Hematopoietic multipotent progenitor cell (in vitro differentiated cells): Measurements from ENCODE around the gene SULT2B1. TPM values are rescaled to one million over a fixed set of nuclear protein-coding genes. Genes with fewer than 3 reads are reported as not detected.
"Not testable (repeated sequence)": the region's sequence is repeated elsewhere in the genome, so short reads cannot be mapped to it uniquely, and the experiment has no call there.

ENCODE experiments used
- DNase-seq, 3 donors: peaks; one replicate each; pipeline ENCODE4 v3.0.0-alpha.2; 2011 to 2015; ENCODE audit warnings: low read depth in 2 of 3, low spot score in 2 of 3
- total RNA-seq: library from RNA; depleted of rRNA; stranded (reverse); fragments of >200 nt; gene quantifications from one replicate; pipeline ENCODE4 v1.2.3, GENCODE V29; 2012

SULT2B1 gene
- total RNA-seq, 1 donor, result not detected

DNA sequence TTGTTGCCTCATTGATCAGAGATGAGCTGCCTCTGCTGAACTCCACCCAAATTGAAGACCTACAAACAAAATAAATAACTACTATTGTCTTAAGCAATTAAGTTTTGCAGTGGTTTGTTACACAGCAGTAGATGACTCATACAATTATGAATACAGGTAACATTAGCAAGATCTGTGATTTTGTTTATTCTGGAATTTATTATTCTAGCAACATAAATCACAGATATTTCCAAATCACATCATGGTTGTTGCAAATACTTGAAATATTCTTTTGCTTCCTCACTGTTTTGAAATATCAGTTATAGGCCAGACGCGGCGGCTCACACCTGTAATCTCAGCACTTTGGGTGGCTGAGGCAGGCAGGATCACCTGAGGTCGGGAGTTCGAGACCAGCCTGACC is 27.2 kb upstream of the SULT2B1 start:
- no peak for DNase-seq

DNA sequence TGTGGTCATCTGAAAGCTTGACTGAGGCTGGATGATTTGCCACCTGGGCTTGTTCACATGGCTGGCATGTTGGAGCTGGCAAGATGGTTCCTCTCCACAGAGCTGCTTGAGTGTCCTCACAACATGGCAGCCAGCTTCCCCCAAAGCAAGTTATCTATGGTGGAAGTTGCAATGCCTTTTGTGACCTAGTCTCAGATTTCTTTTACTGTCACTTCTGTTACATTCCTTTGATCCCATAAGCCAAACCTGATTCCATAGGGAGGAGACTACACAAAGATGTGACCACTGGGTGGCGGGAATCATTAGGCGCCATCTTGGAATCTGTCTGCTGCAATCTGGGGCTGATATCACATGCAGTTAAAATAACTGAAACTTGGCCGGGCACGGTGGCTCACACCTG is 22.8 kb upstream of the SULT2B1 start:
- DNase-seq, result no peak

DNA sequence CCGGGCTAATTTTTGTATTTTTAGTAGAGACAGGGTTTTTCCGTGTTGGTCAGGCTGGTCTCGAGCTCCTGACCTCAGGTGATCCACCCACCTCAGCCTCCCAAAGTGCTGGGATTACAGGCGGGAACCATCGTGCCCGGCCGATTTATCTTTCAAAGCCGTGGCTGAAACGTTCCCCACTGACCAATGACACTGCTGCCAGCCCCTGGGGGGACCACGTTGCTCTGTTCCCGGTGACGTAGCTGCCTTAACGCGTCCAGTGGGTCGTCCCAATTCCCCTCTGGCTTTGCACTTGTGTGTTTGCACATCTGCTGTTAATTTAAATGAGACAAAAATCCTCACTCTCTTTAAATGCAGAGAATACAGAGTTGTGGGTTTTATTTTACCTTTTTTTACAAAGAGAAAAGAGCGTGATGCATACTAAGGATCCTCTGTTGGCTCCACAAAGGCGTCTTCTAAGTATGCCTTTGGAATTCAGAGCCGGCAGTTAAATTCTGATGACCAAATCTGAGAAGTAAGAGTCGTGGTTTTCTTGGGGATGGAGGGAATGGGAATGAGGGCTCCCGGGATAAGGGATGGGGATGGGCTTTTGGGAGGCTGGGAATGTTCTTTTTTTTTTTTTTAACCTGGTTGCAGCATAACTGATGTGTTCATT is 21.8 kb upstream of the SULT2B1 start:
- DNase-seq, result no peak

DNA sequence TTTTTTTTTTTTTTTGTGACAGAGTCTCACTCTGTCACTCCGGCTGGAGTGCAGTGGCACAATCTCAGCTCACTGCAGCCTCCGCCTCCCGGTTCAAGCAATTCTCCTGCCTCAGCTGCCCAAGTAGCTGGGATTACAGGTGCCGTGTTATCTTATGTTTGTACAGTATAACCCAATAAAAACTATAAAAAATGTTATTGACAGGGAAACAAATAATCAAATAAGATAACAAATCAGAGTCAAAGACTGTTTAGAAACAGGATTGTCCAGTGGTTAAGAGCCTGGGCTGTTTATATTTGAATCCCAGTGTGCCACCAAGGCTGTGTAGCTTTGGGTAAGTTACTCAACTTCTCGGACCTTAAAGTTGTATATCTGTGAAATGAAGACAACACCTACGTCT is 21.2 kb upstream of the SULT2B1 start:
- DNase-seq, result no peak

DNA sequence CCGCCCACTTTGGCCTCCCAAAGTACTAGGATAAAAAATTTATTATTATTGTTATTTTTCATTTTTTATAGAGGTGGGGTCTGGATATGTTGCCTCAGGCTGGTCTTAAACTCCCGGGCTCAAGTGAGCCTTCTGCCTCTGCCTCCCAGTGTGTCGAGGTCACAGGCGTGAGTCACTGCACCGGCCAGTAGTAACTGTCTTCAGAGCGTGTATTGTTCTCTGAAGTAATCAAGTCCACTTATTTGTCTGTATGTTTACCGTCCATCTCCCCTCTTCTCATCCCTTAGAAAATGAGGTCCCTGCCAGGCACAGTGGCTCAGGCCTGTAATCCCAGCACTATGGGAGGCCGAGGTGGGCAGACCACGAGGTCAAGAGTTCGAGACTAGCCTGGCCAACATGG is 18.2 kb upstream of the SULT2B1 start:
- no peak for DNase-seq

DNA sequence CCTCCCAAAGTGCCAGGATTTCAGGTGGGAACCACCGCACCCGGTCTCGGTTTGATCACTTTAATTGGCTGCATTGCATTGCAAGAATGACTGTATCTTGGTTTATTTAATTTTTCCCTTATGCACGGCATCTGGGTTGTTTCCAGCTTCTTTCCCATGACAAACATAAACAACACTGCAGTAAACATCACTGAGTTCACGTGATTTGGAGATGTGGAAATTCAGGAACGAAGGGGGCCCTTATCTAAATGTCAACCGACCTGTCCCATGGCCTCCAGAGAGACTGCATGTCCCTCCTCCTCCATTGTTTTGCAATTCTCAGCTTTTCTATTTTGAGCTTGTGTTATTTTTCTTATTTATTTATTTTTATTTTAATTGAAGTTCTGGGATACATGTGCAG is 14.4 kb upstream of the SULT2B1 start:
- no peak for DNase-seq

DNA sequence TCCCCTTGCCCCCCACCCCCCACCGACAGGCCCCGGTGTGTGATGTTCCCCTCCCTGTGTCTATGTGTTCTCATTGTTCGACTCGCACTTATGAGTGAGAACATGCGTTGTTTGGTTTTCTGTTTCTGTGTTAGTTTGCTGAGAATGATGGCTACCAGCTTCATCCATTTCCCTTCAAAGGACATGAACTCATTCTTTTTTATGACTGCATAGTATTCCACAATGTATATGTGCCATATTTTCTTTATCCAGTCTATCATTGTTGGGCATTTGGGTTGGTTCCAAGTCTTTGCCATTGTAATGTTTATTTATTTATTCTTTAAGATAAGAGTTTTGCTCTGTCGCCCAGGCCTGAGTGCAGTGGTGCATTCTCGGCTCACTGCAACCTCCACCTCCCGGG is 13.9 kb upstream of the SULT2B1 start:
- DNase-seq, result not testable (repeated sequence)

DNA sequence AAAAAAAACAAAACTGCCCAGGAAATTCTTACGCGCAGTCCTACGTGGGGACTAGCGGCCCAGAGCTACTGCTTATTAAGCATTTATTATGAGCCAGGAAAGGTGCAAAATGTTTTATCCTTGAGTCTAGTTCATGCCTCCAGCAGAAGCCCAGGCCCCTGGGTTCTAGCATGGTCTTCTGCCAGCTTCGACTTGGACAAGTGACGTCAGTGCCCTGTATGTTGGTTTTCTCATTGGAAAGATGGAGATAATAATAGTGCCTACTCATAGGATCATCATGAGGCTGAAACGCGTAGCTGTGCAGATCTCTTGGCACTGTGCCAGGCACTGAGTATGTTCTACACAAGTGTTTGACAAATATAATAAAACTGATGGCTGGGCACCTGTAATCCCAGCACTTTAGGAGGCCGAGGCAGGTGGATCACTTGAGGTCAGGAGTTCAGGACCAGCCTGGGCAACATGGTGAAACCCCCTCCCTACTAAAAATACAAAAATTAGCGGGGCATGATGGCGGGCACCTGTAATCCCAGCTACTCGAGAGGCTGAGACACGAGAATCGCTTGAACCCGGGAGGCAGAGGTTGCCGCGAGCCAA is 12.4 kb upstream of the SULT2B1 start:
- no peak for DNase-seq

DNA sequence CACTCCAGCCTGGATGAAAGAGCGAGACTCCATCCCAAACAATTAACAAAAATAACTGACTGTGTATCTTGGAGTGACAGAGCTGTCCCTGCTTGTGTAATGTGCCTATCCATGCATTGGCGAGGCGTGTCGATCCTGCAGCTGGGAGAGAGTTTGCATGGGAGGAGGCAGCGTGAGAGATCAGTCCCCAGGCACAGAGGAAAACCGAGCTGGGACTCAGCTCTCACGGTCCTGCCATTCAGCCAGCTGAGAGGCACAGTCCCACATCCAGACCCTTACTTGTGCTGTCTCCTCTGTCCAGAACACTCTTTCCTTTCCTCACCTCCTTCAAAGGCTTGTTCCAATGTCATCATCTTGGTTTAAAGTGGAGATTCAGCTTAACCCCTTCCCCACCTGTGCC is 11.9 kb upstream of the SULT2B1 start:
- no peak for DNase-seq

DNA sequence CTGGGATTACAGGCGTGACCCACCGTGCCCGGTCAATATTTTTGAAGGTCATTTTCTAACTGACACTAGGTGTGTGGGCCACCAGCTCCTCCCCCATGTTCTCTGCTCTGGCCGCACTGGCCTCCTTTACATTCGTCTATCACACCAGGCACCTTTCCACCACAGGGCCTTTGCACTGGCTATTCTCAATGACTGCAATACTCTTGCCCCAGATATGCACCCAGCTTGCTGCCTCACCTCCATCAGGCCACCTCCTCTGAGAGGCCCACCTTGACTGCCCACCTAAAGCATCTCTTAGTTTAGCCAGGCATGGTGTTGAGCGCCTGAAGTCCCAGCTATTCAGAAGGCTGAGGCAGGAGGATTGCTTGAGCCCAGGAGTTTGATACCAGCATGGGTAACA is 10.2 kb upstream of the SULT2B1 start:
- no peak for DNase-seq

DNA sequence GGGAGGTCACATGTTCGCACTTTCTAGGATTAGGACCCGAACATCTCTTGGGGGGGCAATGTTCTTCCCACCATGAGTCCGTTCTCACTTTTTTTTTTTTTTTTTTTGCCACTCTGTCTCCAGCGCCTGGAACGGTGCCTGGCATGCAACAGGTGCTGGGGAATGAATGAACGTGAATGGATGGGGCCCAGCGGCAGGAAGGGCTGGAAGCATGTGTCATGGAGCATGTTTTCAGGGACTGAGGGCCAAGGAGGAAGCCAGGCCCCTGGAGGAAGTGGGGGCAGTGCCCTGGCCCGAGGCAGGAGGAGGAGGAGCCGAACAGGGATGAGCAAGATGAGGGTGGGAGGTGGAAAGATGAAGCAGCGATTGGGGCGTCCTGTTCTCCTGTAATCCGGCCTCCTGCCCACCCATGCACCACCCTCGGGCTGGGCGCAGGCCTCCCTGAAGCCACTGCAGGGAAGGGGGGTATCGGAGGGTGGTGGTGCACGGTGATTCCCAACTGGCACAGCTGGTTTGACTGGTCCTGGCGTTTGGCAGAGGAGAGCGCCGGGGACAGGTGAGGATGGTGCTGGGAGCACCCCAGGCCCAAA is 8.8 kb upstream of the SULT2B1 start:
- DNase-seq, result no peak

DNA sequence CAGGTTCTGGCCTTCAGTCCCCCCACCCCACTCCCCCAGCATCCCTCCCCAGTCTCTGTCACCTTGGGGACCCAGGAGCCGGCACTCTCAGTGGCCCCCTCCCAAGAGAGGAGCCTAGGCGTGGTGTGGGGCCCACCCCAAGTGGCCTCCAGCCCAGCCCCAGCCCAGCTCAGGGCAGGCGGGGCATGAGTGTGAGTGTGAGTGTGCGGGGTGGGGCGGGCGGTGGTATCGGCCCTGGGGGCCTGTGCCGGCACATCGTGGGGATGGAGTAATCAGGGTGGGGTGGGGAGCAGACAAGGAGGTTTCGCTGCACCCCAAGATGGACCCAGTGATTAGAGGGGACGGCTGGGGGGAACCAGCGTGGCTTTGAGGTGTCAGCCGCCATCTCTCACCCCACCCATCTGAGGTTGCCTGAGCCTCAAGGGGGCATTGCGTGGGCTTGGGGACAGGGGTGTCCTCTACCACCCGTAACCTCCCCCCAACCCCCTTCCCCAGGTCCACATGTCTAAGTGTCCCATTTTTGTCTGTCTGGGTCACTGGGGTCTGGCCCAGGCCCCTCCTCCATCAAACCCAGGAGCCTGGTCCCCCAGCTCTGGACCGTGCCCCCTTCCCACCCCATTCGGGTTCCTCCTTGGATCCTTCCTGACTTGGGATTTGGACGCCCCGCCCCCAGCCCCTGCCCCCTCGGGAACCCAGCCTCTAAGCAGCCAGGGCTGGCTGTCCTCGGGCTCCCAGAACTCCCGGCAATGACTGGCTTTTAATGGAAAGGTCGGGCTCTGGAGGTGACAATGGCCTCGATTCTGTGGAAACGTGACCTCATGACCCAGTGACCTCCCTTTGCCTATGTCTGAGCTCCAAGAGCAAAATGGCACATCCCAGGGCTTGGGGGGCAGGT is 6.9 kb upstream of the SULT2B1 start:
- no peak for DNase-seq

DNA sequence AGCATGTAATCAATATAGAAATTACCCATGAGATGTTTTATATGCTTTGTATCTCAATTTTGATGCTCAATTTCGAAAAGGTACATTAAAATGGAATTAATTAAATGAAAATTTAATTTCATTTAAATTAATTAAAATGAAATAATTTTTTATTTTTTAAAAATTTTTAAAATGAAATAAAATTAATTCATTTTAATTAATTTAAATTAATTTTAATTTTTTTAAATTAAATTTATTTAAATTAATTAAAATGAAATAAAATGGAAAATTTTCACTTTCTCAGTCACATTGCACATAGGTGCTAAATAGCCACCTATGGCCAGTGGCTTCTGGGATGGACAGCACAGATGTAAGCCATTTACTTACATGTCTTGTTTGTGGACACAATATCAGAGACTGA is 4.2 kb upstream of the SULT2B1 start:
- DNase-seq, result no peak

DNA sequence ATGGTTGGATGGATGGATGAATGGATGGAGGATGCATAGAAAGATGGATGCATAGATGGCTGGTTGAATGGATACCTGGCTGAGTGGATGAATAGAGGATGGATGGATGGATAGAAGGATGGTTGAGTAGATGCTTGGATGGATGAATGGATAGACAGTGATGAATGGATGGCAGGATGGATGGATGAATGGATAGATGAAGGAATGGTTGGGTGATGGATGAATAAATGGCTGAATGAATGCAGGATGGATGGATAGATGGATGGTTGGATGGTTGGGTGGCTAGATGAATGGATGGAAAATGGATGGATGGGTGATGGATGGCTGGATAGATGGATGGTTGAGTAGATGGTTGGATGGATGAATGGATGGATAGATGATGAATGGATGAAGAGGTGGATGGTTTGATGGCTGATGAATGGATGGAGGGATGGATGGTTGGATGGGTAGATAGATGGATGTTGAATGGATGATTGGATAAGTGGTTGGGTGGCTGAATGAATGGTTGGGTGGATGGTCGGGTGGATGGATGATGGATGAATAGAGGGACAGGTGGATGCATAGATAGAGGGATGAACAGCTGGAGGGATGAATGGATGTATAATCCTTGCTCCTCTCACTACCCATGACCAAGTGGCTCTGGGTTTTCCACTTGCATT is 3.6 kb upstream of the SULT2B1 start:
- DNase-seq, result no peak

DNA sequence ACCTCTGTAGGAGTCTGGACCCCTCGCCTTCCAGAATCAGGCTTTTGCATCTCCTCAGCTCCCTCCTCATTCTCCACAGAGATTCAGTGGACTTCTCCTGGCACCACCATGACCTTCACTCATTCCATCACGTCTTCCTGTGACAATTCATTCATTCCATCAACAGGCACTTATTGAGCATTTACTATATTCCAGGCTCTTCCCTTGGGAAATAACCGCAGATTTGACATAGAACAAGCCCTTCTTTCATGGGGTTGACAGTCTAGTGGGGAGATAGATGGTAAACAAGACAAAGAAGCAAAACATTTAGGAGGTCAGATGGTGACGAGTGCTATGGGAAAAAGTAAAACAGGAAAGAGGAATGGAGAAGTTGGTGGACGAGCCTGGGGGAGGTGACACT is 2.6 kb upstream of the SULT2B1 start:
- no peak for DNase-seq

DNA sequence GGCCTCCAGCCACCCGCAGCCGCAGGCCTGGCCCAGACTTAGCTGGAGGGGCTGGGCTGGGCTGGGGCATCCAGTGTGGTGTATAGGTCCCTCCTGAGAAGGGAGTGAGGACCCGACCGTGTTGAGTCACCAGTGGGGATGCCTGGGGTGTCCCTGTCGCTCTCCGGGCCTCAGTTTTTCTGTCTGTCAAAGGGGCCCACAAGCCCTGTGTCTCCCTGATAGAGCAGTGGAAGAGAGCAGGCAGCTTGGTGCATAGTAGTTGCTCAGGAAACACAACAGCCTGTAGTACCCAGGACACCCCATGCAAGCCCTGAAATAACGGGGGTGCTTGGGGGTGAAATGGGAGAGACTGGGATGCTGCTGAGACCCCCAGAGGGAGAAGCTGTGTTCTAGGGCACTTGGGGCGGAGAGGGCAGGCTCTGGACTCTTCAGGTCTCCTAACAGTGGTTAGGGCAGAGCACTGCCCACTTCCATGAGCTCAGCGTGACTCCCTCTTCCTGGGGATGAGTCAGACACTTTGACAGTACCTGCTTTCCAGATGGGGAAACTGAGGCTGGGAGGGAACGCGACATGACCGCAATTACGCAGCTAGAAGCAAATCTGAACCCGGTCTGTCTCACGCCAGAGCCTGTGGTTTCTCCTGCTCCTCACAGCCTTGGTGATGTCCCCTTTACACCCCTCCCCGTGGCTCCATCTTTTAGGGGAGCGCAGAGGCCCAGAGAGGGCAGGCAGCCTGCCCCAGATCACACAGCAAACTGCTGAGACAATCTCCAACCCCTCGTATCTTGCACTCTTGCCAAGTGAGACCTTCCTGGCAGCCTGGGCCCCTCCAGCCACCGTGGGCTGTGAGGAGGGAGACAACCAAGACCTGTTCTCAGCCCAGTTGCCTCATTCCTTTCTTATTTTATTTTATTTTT is 692 bp downstream of the SULT2B1 start:
- no peak for DNase-seq

DNA sequence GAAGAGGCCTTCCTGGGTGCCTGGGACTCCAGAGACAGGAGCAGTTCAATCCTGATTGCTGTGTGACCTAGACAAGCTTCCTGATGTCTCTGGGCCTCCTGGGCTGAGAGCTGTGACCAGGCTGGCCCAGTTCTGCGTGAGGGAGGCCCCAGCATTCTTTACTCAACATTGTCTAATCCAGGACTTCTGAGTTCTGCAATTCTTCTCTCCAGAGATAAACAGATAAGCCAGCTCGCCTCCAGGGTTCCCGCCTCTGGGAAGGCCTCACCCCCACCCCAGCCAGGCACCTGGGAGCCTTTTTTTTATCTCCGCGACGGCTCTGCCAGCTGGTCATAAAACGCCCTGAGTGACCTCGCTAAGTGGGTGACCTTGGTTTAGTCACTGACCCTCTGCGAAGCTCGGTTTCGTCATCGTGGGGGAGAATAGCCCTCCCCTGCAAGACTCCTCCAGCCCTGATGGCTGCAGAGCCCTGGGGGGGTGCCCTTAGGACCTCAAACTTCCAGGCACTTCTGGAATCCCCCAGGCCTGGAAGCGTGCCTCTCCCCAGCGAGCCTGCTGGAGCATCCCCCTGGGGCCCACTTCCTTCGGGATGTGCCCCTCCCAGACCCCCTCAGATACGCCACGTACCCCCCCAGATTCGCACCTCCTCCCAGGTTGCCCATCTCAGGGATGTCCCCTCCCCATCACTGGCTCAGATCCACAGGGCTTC is 1.9 kb downstream of the SULT2B1 start:
- DNase-seq, result no peak

DNA sequence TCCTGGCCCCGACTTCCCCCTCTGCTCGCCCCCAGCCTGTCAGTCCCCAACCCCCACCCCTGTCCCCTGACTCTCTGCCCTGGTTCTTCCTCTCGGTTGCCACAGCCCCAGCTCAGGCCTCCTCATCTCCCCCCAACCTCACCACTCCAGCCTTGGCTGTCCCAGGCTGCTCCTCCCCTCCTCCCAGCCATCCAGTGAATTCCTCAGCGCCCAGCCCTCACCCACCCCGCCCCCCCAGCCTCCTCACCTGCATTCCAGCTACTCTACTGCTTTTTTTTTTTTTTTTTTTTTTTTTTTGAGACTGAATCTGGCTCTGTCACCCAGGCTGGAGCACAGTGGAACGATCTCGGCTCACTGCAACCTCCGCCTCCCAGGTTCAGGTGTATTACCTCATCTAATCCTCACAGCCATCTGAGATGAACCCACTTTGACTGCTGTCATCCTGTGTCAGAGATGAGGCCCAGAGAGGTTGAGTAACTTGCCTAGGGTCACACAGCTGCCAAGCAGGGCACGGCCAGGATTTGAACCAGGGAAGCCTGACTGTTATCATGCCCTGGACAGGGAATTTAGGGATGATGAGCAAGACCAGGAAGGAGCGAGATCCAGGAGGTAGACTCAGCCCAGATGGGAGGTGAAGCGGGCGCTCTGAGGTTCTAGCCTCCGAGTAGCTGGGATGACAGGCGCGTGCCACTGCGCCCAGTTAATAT is 2.6 kb downstream of the SULT2B1 start:
- DNase-seq, result no peak

DNA sequence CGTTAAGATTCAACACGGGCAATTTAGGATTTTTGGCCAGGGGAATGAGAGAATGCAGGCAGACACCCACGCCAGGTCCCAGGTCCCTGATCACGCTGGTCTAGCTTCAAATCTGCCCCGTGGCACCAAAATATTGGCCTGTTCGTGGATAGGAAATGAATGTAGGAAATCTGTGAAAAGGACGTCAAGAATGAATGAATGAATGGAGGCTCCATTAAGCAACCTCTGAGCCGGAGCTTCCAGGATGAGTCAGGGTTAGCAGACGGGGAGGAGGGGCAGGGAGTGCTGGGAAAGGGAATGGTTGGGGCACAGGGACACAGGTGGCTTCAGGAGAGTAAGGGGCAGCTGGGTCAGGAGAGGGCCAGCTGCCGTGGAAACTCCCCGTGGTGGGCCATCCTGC is 4.2 kb downstream of the SULT2B1 start:
- no peak for DNase-seq
